ENCODE data around the gene PRKCH.
A peak's percentile ranks its signal among the peaks of the same experiment; 100 is the strongest.

The PRKCH gene

GRCh38 chr14:61474701-61475100 lies 153.3 kb downstream of the PRKCH start:
- no peak for DNase-seq (ENCODE audit: low read depth in 2 of 2)

DNA sequence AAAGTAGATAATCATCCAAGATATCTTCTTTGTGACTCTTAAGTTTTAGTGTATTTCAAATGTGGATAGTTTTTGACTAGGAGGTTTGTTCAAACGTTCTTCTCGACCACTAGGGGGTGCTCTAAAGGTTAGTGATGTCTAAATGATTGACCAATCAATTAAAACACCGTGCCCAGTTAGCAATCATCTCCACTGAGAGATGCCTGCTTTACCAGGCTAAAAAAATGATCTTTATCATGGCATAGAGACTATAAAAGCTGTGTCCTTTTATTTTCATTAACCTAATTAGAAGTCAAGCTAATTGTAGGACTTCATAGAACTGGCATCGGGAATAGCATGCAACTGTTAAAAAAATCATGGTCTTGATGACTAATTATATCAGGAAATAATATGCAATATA lies 153.9 kb downstream of the PRKCH start:
- DNase-seq (ENCODE audit: low read depth in 2 of 2), result no peak

- no peak for DNase-seq (ENCODE audit: low read depth in 2 of 2)
Measured at GRCh38 chr14:61476105-61476753, 154.8 kb downstream of the PRKCH start.

- DNase-seq (ENCODE audit: low read depth in 2 of 2), result peak in 1 of 2 donors; percentile 40
Measured at GRCh38 chr14:61476754-61477410, 155.5 kb downstream of the PRKCH start.

DNA sequence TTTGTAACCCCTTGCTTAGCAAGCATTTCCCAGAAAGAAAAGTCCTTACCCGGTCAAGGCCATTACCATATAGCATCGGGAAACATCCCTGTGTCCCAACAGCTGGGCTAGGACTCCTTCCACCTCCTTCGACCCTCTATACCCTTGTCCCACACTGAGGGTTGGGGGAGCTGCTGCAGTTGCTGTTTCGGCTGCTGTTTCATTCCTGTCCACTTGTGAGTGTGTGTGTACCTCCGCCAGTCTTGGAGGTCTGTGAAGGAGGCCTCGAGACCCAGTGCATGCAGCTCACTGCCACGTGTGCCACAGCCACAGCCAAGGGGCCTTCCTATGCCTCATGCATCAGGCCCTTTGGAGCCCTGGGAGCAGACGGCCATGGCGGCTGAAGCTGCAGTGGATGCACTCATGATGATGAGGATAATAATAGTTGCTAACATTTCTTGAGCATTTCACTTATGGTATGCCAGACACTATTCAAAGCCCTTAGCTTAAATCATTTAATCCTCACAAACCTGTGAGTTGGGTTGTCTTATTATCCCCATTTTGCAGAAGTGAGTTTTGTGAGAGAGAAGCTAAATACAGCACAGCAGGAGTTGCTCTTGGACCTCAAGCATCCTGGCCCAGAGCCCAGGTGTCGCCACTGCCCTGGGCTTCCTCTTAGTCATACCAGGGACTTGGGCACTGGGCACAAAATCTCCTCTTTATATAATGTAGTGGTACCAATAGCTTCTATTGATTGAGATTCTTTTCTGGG lies 156.5 kb downstream of the PRKCH start:
- no peak for DNase-seq (ENCODE audit: low read depth in 2 of 2)

DNA sequence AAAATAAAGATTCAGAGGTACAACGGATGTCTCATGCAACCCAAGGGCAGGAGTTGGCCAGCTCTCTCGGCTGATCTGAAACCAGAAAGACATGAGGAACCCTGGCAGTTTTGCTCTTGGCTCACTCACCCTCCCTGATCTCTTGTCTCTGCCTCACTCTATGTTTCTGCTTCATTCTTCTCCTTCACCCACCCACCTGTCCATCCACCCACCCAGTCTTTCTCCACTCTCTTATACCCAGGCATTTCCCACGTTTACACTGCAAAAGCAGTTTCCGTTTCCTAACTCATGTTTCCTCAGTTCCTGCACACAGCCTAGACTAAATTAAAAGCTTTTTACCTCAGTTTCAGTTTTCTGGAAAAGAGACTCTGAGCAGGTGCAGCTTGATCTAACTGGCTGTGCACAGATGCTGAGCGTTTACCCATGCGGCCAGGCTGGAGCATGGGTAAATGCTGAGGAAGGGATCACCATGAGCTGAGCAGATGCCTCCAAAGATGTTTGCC lies 157.6 kb downstream of the PRKCH start:
- DNase-seq (ENCODE audit: low read depth in 2 of 2), result no peak

- no peak for DNase-seq (ENCODE audit: low read depth in 2 of 2)
Measured at GRCh38 chr14:61479746-61480502, 158.5 kb downstream of the PRKCH start.

GRCh38 chr14:61480704-61481285 lies 159.4 kb downstream of the PRKCH start:
- DNase-seq (ENCODE audit: low read depth in 2 of 2), result no peak

- DNase-seq (ENCODE audit: low read depth in 2 of 2), result no peak
Measured at GRCh38 chr14:61481701-61482100, 160.3 kb downstream of the PRKCH start.

DNA sequence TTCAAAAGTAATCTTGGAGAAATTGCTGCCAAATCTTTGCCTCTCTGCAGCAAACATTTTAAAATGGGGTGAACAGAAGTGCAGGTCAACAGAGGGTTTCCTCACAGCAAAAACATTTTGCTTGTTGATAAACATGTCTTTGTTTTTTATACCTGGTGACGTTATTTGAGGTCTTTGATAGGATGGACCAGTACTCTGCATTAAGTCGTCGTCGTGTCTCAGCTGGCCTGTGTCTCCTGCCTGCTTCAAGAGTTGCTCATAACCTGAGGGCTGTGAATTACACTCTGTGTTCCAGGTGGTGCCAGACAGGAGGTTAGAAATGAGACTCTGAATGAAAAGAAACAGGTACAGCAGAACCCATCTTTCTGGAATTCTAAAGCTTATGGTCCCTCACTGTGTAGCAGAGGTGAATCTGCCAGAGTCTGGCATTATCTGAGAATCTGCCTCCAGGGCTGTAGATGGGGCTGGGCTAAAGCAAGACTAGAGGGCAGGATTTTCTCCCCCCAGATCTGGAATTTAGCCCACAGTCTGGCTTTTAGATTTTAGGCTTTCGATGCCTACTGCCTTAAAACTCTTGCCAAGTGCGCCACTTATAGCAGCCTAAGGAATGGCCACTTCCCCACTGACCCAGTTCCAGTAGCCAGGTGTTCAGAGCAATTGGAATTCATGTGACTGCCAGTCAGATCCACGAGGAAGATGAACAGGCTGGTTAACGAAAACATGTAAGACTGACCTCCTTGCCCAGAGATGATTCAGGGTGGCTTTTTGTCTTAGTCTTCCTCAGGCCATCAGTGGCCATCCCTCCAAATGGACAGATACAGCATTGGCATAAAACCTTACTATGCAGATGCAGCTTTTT lies 161.2 kb downstream of the PRKCH start:
- DNase-seq (ENCODE audit: low read depth in 2 of 2), result no peak

GRCh38 chr14:61483476-61483875 lies 162.1 kb downstream of the PRKCH start:
- no peak for DNase-seq (ENCODE audit: low read depth in 2 of 2)

- DNase-seq (ENCODE audit: low read depth in 2 of 2), result no peak
Measured at GRCh38 chr14:61484031-61484430, 162.7 kb downstream of the PRKCH start.

- DNase-seq (ENCODE audit: low read depth in 2 of 2), result no peak
Measured at GRCh38 chr14:61484826-61485584, 163.6 kb downstream of the PRKCH start.

GRCh38 chr14:61485661-61486060 lies 164.3 kb downstream of the PRKCH start:
- no peak for DNase-seq (ENCODE audit: low read depth in 2 of 2)

- DNase-seq (ENCODE audit: low read depth in 2 of 2), result no peak
Measured at GRCh38 chr14:61486930-61487495, 165.6 kb downstream of the PRKCH start.

DNA sequence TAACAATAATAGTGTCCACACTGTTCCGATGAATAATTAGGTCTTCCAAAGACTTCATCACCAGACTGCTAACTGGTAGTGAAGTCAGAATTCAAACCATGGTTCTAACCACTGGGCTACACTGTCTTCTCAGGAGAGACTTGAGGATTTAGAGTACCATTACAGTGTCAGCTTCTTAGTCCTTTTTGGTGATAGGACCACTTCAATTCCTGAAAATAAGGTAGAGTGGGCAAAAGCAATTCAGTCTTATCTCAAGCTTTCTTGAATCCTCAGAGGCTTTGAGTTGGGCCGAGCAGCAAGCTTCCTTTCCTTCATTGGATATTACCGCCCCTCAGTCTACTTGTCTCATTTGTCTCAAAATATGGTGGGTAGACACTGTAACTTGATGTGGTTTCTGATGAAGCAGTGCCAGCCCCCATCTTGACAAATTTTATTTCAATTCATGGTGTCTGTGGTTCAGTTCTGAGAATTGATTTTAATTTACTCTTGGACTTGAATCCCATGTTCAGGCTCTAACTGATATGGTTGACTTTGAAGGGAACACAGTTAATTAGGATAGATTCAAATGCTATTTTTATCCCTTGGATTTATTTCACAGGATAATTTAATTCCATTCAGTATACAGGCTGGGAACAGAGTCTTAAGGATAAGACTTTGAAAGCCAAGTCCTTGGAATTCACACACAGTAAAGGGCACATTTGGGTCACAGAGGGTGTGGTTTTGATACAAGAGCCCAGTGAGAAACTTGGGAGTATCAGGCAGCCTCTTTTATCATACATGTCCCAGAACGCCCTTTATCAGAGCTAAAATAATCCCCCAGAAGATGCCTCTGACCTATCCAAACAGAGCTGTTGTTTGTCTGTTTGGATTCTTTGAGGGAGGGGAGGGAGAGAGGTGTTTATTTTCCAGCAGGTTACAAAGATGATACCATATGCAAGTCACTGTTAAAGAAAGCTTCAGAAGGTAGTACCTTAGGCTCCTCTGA lies 167.3 kb downstream of the PRKCH start:
- no peak for DNase-seq (ENCODE audit: low read depth in 2 of 2)

GRCh38 chr14:61489512-61489911 lies 168.1 kb downstream of the PRKCH start:
- no peak for DNase-seq (ENCODE audit: low read depth in 2 of 2)

DNA sequence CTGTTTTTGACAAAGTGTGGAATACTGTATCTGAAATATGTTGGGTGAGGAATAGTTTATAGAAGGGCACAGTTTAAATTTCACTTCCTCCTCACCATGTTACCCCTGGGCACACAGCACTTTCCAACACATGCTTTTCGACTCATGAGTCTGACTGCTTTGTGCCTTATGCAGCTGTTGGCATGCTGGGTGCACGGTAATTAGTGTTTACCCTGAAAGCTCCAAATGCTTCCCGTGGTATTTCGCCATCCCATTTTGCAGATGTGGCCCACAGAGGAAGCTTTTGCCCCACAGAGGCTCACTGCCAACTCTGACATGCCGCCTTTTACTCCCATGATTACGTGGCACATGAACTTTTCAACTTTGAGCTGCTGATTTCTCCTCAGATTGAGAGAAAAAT lies 168.6 kb downstream of the PRKCH start:
- no peak for DNase-seq (ENCODE audit: low read depth in 2 of 2)
